Kidney epithelial cell (primary cell): Measurements from ENCODE around the gene DLGAP1. TPM values are rescaled to one million over a fixed set of nuclear protein-coding genes. Genes with fewer than 3 reads are reported as not detected.
"Not testable (repeated sequence)": the region's sequence is repeated elsewhere in the genome, so short reads cannot be mapped to it uniquely, and the experiment has no call there.

ENCODE experiments used
- DNase-seq: peaks from one replicate; pipeline ENCODE4 v3.0.0-alpha.2; 2010; ENCODE audit warnings: low read depth
- H3K27me3 ChIP-seq: 2 replicates; pipeline ENCODE4 v1.6.0; 2011; ENCODE audit warnings: low read length; ENCODE audit not compliant: control insufficient read depth, insufficient read depth
- H3K36me3 ChIP-seq: 2 replicates; pipeline ENCODE4 v1.5.1; 2011; ENCODE audit warnings: low read length; ENCODE audit not compliant: control insufficient read depth, insufficient read depth
- H3K4me3 ChIP-seq: 2 replicates; pipeline ENCODE4 v1.5.1; 2011; ENCODE audit warnings: low read depth, mild to moderate bottlenecking, control low read depth, low read length
- CTCF ChIP-seq: IDR thresholded peaks from 2 replicates; pipeline ENCODE4 v1.5.1; 2011; ENCODE audit warnings: mild to moderate bottlenecking, moderate library complexity, low read length, control low read depth, inconsistent platforms; ENCODE audit not compliant: insufficient read depth, poor library complexity, severe bottlenecking
- total RNA-seq: library from RNA; depleted of rRNA; stranded (reverse); fragments of >200 nt; gene quantifications from 2 replicates; pipeline ENCODE4 v1.2.3, GENCODE V29; 2015

Gene DLGAP1
- total RNA-seq, 1 donor from 2014 or later: 2.6 TPM

- H3K27me3 ChIP-seq: no peaks in the 10 kb centered on the region
- DNase-seq: peak; percentile 91
- H3K36me3 ChIP-seq: no peaks in the 10 kb centered on the region
- H3K4me3 ChIP-seq: peak overlapping the region; percentile 41
- no peak for TF ChIP-seq CTCF
Measured at GRCh38 chr18:3604498-3605408, 850.4 kb downstream of the DLGAP1 start.

GRCh38 chr18:3604235-3604497 lies 850.9 kb downstream of the DLGAP1 start:
- no peak for DNase-seq
- H3K27me3 ChIP-seq: no peaks in the 10 kb centered on the region
- H3K4me3 ChIP-seq: peak overlapping the region; percentile 41
- TF ChIP-seq CTCF: no peak
- H3K36me3 ChIP-seq: no peaks in the 10 kb centered on the region

GRCh38 chr18:3603421-3604234 lies 851.5 kb downstream of the DLGAP1 start:
- H3K27me3 ChIP-seq: no peaks in the 10 kb centered on the region
- DNase-seq: peak; percentile 98
- H3K36me3 ChIP-seq: no peaks in the 10 kb centered on the region
- no peak for TF ChIP-seq CTCF
- H3K4me3 ChIP-seq: peak overlapping the region; percentile 41

GRCh38 chr18:3601106-3601755 lies 853.9 kb downstream of the DLGAP1 start:
- not testable (repeated sequence) for H3K27me3 ChIP-seq, H3K4me3 ChIP-seq, H3K36me3 ChIP-seq, DNase-seq

- no peaks in the 10 kb centered on the region for H3K27me3 ChIP-seq
- H3K36me3 ChIP-seq: no peaks in the 10 kb centered on the region
- DNase-seq: no peak
- H3K4me3 ChIP-seq: no peak overlapping the region
- TF ChIP-seq CTCF: no peak
Measured at GRCh38 chr18:3599861-3600260, 855.2 kb downstream of the DLGAP1 start.

GRCh38 chr18:3599195-3599594 lies 855.9 kb downstream of the DLGAP1 start:
- DNase-seq: no peak
- Histone ChIP-seq H3K36me3 (no peaks in the 10 kb centered on the region), H3K27me3 (no peaks in the 10 kb centered on the region), H3K4me3 (no peak overlapping the region)
- TF ChIP-seq CTCF: no peak
